Right lobe of liver (tissue), 4 donors: ENCODE measurements around the gene AGPS.

Source experiments
- POLR2A ChIP-seq: fragments of 450-650 bp; IDR thresholded peaks from one replicate; pipeline ENCODE4 v1.6.1; 2017; ENCODE audit warnings: antibody characterized with exemption, mild to moderate bottlenecking
- TF ChIP-seq, protein P1 (sequence below), 4 donors: fragments of 200-600 bp in 3 of 4; fragments of 450-650 bp in 1 of 4; IDR thresholded peaks; one replicate each; pipeline versions ENCODE4 v1.5.1 to v1.8.0; 2016 to 2022; ENCODE audit warnings: antibody characterized with exemption in 4 of 4, mild to moderate bottlenecking in 2 of 4
- donor health status: DM: no; HTN: no; CAD: no.
- donor health status: DM: no; HTN: no; CAD: no.
- donor health status: DM: no; HTN: yes; CAD: no.

DNA sequence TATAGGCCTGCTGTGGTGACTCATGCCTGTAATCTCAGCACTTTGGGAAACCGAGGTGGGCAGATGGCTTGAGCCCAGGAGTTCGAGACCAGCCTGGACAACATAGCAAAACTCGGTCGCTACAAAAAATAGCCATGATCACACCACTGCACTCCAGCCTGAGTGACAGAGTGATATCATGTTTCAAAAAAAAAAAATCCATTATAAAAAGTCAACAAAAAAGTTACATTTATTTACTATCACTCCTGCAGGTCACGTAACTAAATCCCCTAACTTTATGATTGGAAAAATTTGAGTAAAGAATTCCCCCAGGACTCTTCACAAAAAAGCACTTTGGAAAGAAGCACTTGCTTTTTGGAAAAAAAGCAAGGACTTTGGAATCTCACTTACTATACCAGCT lies 46.4 kb upstream of the AGPS start:
- TF ChIP-seq, protein P1, sequence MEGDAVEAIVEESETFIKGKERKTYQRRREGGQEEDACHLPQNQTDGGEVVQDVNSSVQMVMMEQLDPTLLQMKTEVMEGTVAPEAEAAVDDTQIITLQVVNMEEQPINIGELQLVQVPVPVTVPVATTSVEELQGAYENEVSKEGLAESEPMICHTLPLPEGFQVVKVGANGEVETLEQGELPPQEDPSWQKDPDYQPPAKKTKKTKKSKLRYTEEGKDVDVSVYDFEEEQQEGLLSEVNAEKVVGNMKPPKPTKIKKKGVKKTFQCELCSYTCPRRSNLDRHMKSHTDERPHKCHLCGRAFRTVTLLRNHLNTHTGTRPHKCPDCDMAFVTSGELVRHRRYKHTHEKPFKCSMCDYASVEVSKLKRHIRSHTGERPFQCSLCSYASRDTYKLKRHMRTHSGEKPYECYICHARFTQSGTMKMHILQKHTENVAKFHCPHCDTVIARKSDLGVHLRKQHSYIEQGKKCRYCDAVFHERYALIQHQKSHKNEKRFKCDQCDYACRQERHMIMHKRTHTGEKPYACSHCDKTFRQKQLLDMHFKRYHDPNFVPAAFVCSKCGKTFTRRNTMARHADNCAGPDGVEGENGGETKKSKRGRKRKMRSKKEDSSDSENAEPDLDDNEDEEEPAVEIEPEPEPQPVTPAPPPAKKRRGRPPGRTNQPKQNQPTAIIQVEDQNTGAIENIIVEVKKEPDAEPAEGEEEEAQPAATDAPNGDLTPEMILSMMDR (IDR thresholded peaks at IDR 0.05) = no peak
- TF ChIP-seq POLR2A = no peak
